Naive thymus-derived CD4-positive, alpha-beta T cell (primary cell): ENCODE measurements around the gene ATOSA. TPM values are rescaled to one million over a fixed set of nuclear protein-coding genes. Genes with fewer than 3 reads are reported as not detected.
A peak's percentile ranks its signal among the peaks of the same experiment; 100 is the strongest.

Experiments
- ATAC-seq: fragments of 150-1000 bp; cut with Tn5 transposase; 2 replicates; pipeline ENCODE4 v1.10.0; 2021; ENCODE audit warnings: mild to moderate bottlenecking, moderate library complexity
- CTCF ChIA-PET: fragments of 350-600 bp; sonication (Branson Sonifier 250); formaldehyde crosslinking; loops from one replicate; lab custom pipeline; 2021; ENCODE audit warnings: antibody characterized with exemption; lab: Charles Lee
- POLR2A ChIA-PET: fragments of 350-600 bp; sonication (Branson Sonifier 250); formaldehyde crosslinking; loops from one replicate; lab custom pipeline; 2021; ENCODE audit warnings: antibody characterized with exemption, inconsistent platforms; lab: Charles Lee
- DNase-seq, 9 donors: peaks; one replicate each; pipeline versions ENCODE4 v3.0.0 to v3.0.0-alpha.2; 2020 to 2022; ENCODE audit warnings: mixed read lengths in 1 of 9
- H3K27ac ChIP-seq: one replicate; pipeline ENCODE4 v1.7.0; 2013; ENCODE audit warnings: mild to moderate bottlenecking, low read depth, low read length, moderate library complexity
- H3K27me3 ChIP-seq, 2 donors: one replicate each; pipeline ENCODE4 v1.7.0; 2013; ENCODE audit warnings: low read length in 2 of 2, mild to moderate bottlenecking in 2 of 2, moderate library complexity in 2 of 2; ENCODE audit not compliant: control insufficient read depth in 2 of 2, insufficient read depth in 2 of 2
- H3K36me3 ChIP-seq, 3 experiments: 1 replicate in 2 of 3; 2 replicates in 1 of 3; pipeline ENCODE4 v1.7.0; 2013; ENCODE audit warnings: low read length in 3 of 3, mild to moderate bottlenecking in 3 of 3, moderate library complexity in 1 of 3; ENCODE audit not compliant: insufficient read depth in 3 of 3, control insufficient read depth in 2 of 3
- H3K4me1 ChIP-seq, 2 donors: one replicate each; pipeline ENCODE4 v1.7.0; 2013; ENCODE audit warnings: low read length in 2 of 2, mild to moderate bottlenecking in 2 of 2, moderate library complexity in 1 of 2; ENCODE audit not compliant: control insufficient read depth in 2 of 2, insufficient read depth in 2 of 2
- H3K4me3 ChIP-seq: 2 replicates; pipeline ENCODE4 v1.7.0; 2013; ENCODE audit warnings: mild to moderate bottlenecking, low read length
- H3K9me3 ChIP-seq, 3 experiments: 1 replicate in 2 of 3; 2 replicates in 1 of 3; pipeline ENCODE4 v1.7.0; 2013; ENCODE audit warnings: low read length in 3 of 3; ENCODE audit not compliant: control insufficient read depth in 2 of 3
- H3K27ac Mint-ChIP-seq, 9 donors: one replicate each; pipeline ENCODE4 v1.8.0; 2020 to 2022; ENCODE audit warnings: mixed read lengths in 9 of 9, mild to moderate bottlenecking in 8 of 9, moderate library complexity in 5 of 9, inconsistent platforms in 2 of 9
- H3K27me3 Mint-ChIP-seq, 5 donors: one replicate each; pipeline ENCODE4 v1.8.0; 2021 to 2022; ENCODE audit warnings: mixed read lengths in 5 of 5, mild to moderate bottlenecking in 1 of 5
- H3K36me3 Mint-ChIP-seq, 5 donors: one replicate each; pipeline ENCODE4 v1.8.0; 2020 to 2022; ENCODE audit warnings: mixed read lengths in 5 of 5, mild to moderate bottlenecking in 3 of 5, inconsistent platforms in 1 of 5
- H3K4me1 Mint-ChIP-seq, 7 donors: one replicate each; pipeline ENCODE4 v1.8.0; 2020 to 2022; ENCODE audit warnings: mixed read lengths in 7 of 7, mild to moderate bottlenecking in 3 of 7, inconsistent platforms in 1 of 7
- H3K4me3 Mint-ChIP-seq, 10 donors: one replicate each; pipeline ENCODE4 v1.8.0; 2020 to 2022; ENCODE audit warnings: mild to moderate bottlenecking in 10 of 10, mixed read lengths in 10 of 10, moderate library complexity in 6 of 10, inconsistent platforms in 2 of 10
- H3K9me3 Mint-ChIP-seq, 11 donors: one replicate each; pipeline ENCODE4 v1.8.0; 2020 to 2022; ENCODE audit warnings: mixed read lengths in 11 of 11, mild to moderate bottlenecking in 4 of 11, inconsistent platforms in 1 of 11, moderate library complexity in 1 of 11
- intact Hi-C, 2 donors: fragments of 100-400 bp; cut with micrococcal nuclease; formaldehyde crosslinking; loops; one replicate each; pipeline ENCODE4 v1.15.1; 2023
- polyA plus RNA-seq, 2 donors: library from polyadenylated mRNA; unstranded; fragments of 300-500 nt; fragmentation: Illumina TruSeq; gene quantifications; one replicate each; pipeline ENCODE4 v1.2.3, GENCODE V29; 2021
- total RNA-seq, 6 experiments: library from RNA in 5 of 6; stranded (reverse) in 5 of 6; gene quantifications; 1 replicate in 5 of 6; 2 replicates in 1 of 6; pipeline ENCODE4 v1.2.3 and lab custom pipeline; 2021 to 2026

ATOSA gene
- total and polyA plus RNA-seq, 7 experiments from 2014 or later = 8.3 to 117 (median 87.8) TPM

DNA sequence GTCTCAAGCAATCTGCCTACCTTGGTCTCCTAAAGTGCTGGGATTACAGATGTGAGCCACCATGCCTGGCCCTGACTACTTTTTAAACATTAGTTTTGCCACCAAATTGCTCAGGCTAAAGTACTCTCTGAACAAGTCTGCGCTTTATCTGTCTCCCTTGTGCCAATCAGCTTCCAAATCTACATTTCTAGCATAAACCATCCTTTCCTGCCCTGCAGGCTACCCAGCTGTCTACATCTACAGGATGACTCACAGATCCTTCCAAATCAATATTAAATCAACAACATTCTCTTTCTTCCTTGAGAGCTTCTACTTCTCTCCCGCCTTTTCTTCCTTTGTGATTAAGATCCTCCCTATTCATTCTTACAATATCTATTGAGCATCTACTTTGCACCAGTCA, 16.0 kb upstream of the ATOSA start:
- Mint-ChIP-seq H3K27ac (no peak overlapping the region), H3K9me3 (no peaks in the 10 kb centered on the region), H3K27me3 (peaks cover 0 to 26% (median 0%) of the 10 kb centered on the region in 5 donors), H3K4me1 (no peaks in the 10 kb centered on the region), H3K36me3 (peaks cover 0 to 3% (median 0%) of the 10 kb centered on the region in 5 donors), H3K4me3 (no peak overlapping the region)
- ChIA-PET POLR2A (interaction anchor here (3.9 kb wide), 1 partner anchor 11 kb away, joined by 15 read pairs; no protein-coding TSS in a partner anchor), CTCF (interaction anchor here (0.8 kb wide), 1 partner anchor 38 kb away, joined by 3 read pairs; no protein-coding TSS in a partner anchor)
- Histone ChIP-seq H3K27me3 (no peaks in the 10 kb centered on the region), H3K27ac (no peak overlapping the region), H3K4me1 (no peaks in the 10 kb centered on the region), H3K4me3 (no peak overlapping the region), H3K36me3 (no peaks in the 10 kb centered on the region), H3K9me3 (no peaks in the 10 kb centered on the region)
- DNase-seq = no peak
- intact Hi-C loops = no loop called here
- no peak for ATAC-seq

DNA sequence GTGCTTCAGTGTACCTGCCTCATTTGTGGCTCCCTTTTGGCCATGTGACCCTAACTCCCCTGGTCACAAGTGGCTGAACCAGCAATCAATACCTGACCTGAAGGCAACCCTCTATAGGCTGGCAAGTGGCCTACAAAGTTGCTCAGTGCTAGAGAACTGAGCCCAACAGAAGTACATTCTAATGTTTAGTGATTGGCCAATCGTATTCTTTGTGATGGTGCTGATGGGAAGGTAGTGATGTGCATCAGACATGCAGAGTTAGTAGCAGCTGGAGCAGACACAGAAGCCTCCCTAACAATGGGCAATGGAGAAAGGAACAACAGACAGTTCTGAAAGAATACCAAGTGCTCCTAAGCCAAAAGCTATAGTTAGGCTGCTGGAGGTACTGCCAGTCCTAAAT, 10.4 kb upstream of the ATOSA start:
- Histone ChIP-seq H3K4me3 (no peak overlapping the region), H3K36me3 (no peaks in the 10 kb centered on the region), H3K27me3 (no peaks in the 10 kb centered on the region), H3K27ac (no peak overlapping the region), H3K9me3 (no peaks in the 10 kb centered on the region), H3K4me1 (no peaks in the 10 kb centered on the region)
- ATAC-seq (no peak), DNase-seq (no peak)
- POLR2A ChIA-PET = no interaction called here
- Mint-ChIP-seq H3K27me3 (peaks cover 0 to 21% (median 0%) of the 10 kb centered on the region in 5 donors), H3K9me3 (peaks cover 0 to 3% (median 0%) of the 10 kb centered on the region in 11 donors), H3K27ac (no peak overlapping the region), H3K4me3 (no peak overlapping the region), H3K36me3 (no peaks in the 10 kb centered on the region), H3K4me1 (no peaks in the 10 kb centered on the region)
- intact Hi-C loops = no loop called here
- CTCF ChIA-PET = interaction anchor here (0.9 kb wide), 1 partner anchor 12 kb away, joined by 3 read pairs; no protein-coding TSS in a partner anchor

DNA sequence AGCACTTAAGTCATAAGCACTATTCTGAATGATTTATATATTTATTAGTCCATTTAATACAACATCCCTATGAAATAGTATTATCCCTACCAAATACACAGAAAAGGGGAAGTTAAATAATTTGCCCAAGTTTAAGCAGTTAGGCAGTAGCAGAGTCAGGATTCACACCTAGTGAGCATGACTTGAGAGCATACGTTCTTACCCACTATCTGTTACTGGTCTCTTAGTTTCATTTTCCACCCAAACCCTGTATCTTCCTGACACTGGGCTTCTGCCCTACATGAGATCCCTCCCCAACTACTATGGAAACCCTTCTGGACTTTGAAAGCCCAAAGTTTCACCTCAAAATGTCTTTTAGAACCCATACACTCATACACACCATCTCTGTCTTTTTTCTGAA, 4.4 kb upstream of the ATOSA start:
- ChIA-PET CTCF (interaction anchor here (1.0 kb wide), 2 partner anchors 46 to 51 kb away, joined by 3 read pairs; no protein-coding TSS in a partner anchor), POLR2A (interaction anchor here (1.0 to 2.0 kb wide), 4 partner anchors 10 to 638 kb away, joined by 3 to 15 read pairs (median 3); no protein-coding TSS in a partner anchor)
- H3K27ac Mint-ChIP-seq = peak overlapping the region in 5 of 9 donors; percentile 8 to 60 (median 25)
- H3K4me3 Mint-ChIP-seq = peak overlapping the region in 5 of 10 donors; percentile 4 to 57 (median 11)
- no peak overlapping the region for H3K4me3 ChIP-seq
- no peak for DNase-seq
- peaks cover 18 to 23% of the 10 kb centered on the region in 2 donors for H3K4me1 ChIP-seq
- H3K27me3 ChIP-seq = no peaks in the 10 kb centered on the region
- intact Hi-C loops = loop anchor here in 1 of 2 donors (2.0 kb wide), 1 partner anchor 947 kb away; the partner anchor contains the start of gene LYSMD2
- H3K9me3 Mint-ChIP-seq = peaks cover 0 to 3% (median 0%) of the 10 kb centered on the region in 11 donors
- ATAC-seq = no peak
- peaks cover 0 to 6% (median 0%) of the 10 kb centered on the region in 3 experiments for H3K36me3 ChIP-seq
- H3K27ac ChIP-seq = no peak overlapping the region
- peaks cover 18 to 31% (median 22%) of the 10 kb centered on the region in 7 donors for H3K4me1 Mint-ChIP-seq
- peaks cover 0 to 23% (median 0%) of the 10 kb centered on the region in 5 donors for H3K27me3 Mint-ChIP-seq
- peaks cover 0 to 2% (median 0%) of the 10 kb centered on the region in 5 donors for H3K36me3 Mint-ChIP-seq
- H3K9me3 ChIP-seq = no peaks in the 10 kb centered on the region

DNA sequence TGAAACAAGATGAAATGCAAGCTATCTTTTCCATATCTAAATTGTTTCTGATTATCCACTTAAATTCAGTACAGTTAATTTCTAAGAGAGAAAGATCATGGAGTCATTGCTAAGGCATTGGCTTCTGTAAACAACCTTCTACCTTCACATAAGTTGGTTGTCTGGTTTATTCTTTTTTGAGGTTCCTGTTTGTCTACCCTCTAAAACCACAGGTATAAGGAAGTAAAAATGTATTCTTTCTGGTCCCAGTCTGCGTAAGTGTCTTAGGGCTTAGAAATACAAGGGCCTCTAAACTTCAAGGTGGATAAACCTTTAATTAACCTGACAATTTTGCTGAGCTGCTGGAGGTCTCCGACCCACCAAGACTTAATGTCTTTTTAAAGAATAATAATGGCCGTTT, 3.6 kb upstream of the ATOSA start:
- ChIA-PET CTCF (interaction anchor here (0.6 to 1.0 kb wide), 2 partner anchors 35 to 47 kb away, joined by 3 read pairs; no protein-coding TSS in a partner anchor), POLR2A (interaction anchor here (1.1 to 2.0 kb wide), 4 partner anchors 9 to 52 kb away, joined by 3 to 15 read pairs (median 4); no protein-coding TSS in a partner anchor)
- Histone ChIP-seq H3K27ac (no peak overlapping the region), H3K36me3 (peaks cover 0 to 10% (median 0%) of the 10 kb centered on the region in 3 experiments), H3K9me3 (no peaks in the 10 kb centered on the region), H3K4me1 (peaks cover 18 to 23% of the 10 kb centered on the region in 2 donors), H3K27me3 (no peaks in the 10 kb centered on the region), H3K4me3 (no peak overlapping the region)
- ATAC-seq = peak; percentile 39
- DNase-seq = peak in 7 of 9 donors; percentile 29 to 68 (median 55)
- intact Hi-C loops = loop anchor here in 1 of 2 donors (2.0 kb wide), 1 partner anchor 946 kb away; the partner anchor contains the start of gene LYSMD2
- H3K27me3 Mint-ChIP-seq = peaks cover 0 to 17% (median 0%) of the 10 kb centered on the region in 5 donors
- peak overlapping the region in 8 of 9 donors; percentile 40 to 91 (median 74) for H3K27ac Mint-ChIP-seq
- H3K36me3 Mint-ChIP-seq = peaks cover 0 to 6% (median 0%) of the 10 kb centered on the region in 5 donors
- peaks cover 19 to 36% (median 26%) of the 10 kb centered on the region in 7 donors for H3K4me1 Mint-ChIP-seq
- peak overlapping the region in 6 of 10 donors; percentile 14 to 59 (median 35) for H3K4me3 Mint-ChIP-seq
- H3K9me3 Mint-ChIP-seq = no peaks in the 10 kb centered on the region

DNA sequence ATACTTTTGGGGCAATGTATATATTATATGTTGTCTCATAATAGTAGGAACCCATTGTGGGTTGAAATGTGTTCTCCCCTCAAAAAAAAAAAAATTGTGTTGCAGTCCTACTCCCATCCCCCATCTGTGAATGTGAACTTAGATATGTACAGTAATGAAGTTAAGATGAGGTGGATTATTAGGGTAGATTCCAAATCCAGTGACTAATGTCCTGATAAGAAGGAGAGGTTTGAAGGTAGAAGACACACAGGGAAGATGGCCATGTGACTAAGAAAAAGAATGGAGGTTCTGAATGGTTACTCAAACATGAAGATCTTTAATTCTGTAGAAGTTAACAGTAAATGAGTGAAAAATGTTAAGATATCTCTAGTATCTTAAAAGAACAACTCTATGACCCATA, 3.0 kb upstream of the ATOSA start:
- intact Hi-C loops = loop anchor here in 1 of 2 donors (2.0 kb wide), 1 partner anchor 945 kb away; the partner anchor contains the start of gene LYSMD2
- Mint-ChIP-seq H3K27me3 (peaks cover 0 to 14% (median 0%) of the 10 kb centered on the region in 5 donors), H3K27ac (peak overlapping the region in 8 of 9 donors; percentile 44 to 91 (median 66)), H3K9me3 (no peaks in the 10 kb centered on the region), H3K36me3 (peaks cover 0 to 8% (median under 1%) of the 10 kb centered on the region in 5 donors), H3K4me1 (peaks cover 22 to 41% (median 31%) of the 10 kb centered on the region in 7 donors), H3K4me3 (peak overlapping the region in 6 of 10 donors; percentile 8 to 41 (median 10))
- Histone ChIP-seq H3K4me1 (peaks cover 21 to 29% of the 10 kb centered on the region in 2 donors), H3K4me3 (no peak overlapping the region), H3K27ac (no peak overlapping the region), H3K27me3 (no peaks in the 10 kb centered on the region), H3K36me3 (peaks cover 0 to 10% (median 0%) of the 10 kb centered on the region in 3 experiments), H3K9me3 (no peaks in the 10 kb centered on the region)
- DNase-seq (no peak), ATAC-seq (no peak)
- POLR2A ChIA-PET = interaction anchor here (1.1 to 1.4 kb wide), 3 partner anchors 9 to 52 kb away, joined by 3 to 4 read pairs (median 3); no protein-coding TSS in a partner anchor
- CTCF ChIA-PET = interaction anchor here (0.6 kb wide), 1 partner anchor 36 kb away, joined by 3 read pairs; no protein-coding TSS in a partner anchor

DNA sequence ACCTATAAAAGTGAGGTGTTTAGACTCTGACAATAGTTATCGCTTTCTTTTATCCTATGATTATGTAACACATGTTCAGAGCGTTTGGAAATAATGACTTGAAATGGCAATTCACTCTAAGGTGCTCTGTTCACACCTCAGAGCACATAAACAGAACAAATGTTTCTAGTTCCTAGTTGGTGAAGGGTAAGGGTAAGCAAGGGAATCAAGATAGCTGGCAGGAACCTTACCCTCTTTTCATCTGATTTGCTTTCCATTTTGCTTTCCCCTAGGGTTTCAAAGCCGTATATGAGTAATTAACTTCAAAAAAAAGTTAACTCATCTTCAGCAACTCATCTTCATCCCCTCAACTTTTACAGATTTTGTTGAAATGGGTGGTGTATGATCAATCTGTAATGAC, 2.3 kb upstream of the ATOSA start:
- ChIA-PET POLR2A (interaction anchor here (1.1 kb wide), 1 partner anchor 10 kb away, joined by 3 read pairs; no protein-coding TSS in a partner anchor), CTCF (no interaction called here)
- H3K27ac ChIP-seq = no peak overlapping the region
- H3K4me3 Mint-ChIP-seq = peak overlapping the region in 1 of 10 donors; percentile 4
- no peaks in the 10 kb centered on the region for H3K27me3 ChIP-seq
- peaks cover 0 to 14% (median 0%) of the 10 kb centered on the region in 5 donors for H3K27me3 Mint-ChIP-seq
- ATAC-seq (no peak), DNase-seq (no peak)
- peaks cover 0 to 10% (median 0%) of the 10 kb centered on the region in 3 experiments for H3K36me3 ChIP-seq
- peak overlapping the region in 3 of 9 donors; percentile 45 to 91 (median 87) for H3K27ac Mint-ChIP-seq
- H3K4me1 ChIP-seq = peaks cover 28 to 37% of the 10 kb centered on the region in 2 donors
- H3K9me3 ChIP-seq = no peaks in the 10 kb centered on the region
- H3K4me1 Mint-ChIP-seq = peaks cover 23 to 47% (median 33%) of the 10 kb centered on the region in 7 donors
- peaks cover 0 to 10% (median 3%) of the 10 kb centered on the region in 5 donors for H3K36me3 Mint-ChIP-seq
- H3K4me3 ChIP-seq = no peak overlapping the region
- no peaks in the 10 kb centered on the region for H3K9me3 Mint-ChIP-seq
- intact Hi-C loops = loop anchor here in 1 of 2 donors (2.0 kb wide), 1 partner anchor 193 kb away; no protein-coding TSS in a partner anchor
